Epidermal melanocyte (primary cell): Measurements from ENCODE around the gene ITPR3.
A peak's percentile ranks its signal among the peaks of the same experiment; 100 is the strongest.

ENCODE experiments used
- DNase-seq: peaks from one replicate; pipeline ENCODE4 v3.0.0; 2011; ENCODE audit warnings: low spot score; ENCODE audit not compliant: insufficient read length

Gene ITPR3

DNA sequence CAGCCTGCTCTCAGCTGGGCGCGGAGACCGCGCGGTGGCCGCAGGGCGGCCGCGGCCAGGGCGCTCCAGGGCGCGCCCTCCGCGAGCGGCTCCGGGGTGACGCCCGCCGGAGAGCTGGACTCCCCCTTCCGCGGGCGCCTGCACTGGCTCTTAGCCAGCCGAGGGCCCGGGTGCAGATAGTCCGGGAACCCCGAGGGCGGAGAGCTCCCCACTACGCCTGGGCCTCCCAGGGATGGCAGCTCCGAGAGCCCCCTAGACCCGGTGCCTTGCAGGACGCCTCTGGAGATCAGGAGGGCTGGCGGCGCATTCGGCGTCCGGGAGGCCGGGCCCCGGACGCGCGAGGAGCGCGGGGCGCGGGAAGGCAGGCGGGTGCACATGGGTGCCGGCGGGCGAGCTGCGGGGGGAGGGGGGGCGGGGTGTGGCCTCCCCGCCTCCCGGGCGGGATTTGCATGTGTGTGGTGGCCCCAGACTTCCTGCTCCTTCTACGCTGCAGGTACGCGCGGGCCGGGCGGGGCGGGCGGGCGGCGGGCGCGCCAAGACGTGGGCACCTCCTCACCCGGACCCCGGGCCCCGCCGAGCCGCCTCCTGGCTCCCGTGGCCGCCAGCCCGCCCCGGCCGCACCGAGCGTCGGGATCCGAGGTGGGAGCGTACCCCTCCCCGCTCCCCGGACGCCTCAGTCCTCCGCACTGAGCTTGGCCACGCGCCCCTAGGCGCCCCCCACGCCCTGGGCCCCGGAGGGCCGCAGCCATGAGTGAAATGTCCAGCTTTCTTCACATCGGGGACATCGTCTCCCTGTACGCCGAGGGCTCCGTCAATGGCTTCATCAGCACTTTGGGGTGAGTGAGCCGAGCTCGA is at the start of gene ITPR3:
Gene ITPR3, plus strand, starts transcription at position 467 of the 855 bp plus-strand sequence. Its CDS starts 281 bp downstream, at position 748.
- peak; percentile 60 for DNase-seq

DNA sequence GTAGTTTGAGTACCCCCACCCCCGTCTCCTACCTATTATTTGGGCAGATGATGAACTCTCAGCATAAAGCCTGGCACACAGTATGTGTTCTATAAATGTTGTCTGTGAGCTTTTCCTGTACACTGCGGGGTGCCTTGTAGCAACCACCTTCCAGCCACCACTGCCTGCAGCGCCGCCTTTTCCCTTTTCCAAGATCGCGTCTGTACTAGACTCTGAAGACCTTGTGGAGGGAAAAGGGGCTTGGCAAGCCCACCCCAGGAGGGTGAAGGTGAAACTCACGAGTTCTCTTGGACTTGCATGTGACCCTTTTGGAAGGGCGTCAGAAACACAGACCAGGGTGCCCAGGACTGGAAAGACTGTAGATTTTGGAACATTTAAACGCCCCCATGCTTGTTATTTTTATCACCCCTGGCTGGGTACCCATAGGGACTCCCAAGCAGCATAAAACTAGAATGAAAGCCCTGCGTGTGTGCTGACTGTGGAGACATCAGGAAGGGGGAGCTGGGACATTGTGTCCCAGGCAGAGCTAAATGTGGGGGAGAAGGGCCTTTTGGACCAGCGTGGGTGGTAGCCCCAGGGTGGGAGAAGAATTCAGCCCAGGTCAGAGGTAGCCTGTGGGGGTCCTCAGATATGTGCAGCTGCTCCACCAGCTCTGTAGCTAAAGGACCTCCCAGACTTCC is 49.3 kb upstream of the ITPR3 start:
- DNase-seq, result no peak

DNA sequence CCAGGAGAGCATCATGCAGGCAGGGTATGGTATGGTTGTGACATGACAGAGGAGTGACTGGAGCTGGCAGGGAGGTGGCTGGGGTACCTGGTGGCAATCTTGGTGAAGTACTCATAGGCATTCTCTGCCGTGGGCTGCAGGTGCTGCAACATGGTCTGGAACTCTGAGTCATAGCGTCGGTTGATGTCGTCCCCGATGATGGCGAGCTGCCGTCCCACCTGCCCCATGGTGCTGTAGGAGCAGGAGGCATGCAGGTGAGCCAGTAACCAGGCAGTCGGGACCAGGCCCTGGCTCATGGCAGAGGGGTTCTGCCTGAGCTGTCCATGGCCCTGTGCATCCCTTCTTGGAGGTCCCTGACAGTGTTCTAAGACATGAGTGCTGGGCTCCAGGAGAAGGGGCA is 45.9 kb upstream of the ITPR3 start:
- no peak for DNase-seq

DNA sequence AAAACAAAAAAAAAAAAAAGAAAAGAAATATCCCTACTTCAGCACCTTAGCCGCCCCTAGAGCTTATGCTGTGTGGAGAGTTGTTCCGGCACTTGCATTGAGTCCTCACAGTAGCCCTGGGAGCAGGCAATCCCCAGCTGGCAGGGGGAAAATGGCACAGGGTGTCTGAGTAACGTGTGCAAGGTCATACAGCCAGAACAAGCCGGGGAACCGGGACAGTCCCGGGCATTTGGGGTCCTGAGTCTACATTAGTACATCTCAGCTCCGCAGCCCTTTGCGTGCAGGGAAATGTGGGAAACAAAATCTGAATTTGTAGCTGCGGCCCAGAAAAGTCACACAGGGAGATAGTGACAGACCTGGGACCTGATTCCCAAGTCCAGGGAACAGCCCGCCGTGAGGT is 44.5 kb upstream of the ITPR3 start:
- DNase-seq, result no peak

DNA sequence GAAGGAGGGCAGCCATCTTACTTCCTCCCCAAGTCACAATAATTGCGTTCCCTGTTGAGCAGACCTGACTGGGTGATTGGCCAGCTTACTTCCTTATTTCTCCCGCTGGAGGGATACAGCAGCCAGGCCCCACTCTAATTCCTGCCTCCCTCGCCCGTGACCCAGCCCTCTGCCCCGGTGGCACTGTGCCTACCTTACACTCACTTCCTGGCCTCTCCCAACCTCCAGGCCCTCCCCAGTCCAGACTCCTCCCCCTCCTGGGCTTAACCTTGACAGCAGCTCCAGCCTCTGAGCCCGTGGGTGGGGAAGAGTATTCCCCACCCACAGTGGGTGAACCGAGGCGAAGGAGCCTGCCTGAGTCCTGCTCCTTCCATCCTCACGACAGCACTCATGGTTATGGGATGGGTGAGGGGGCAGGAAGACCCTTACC is 44.0 kb upstream of the ITPR3 start:
- no peak for DNase-seq

DNA sequence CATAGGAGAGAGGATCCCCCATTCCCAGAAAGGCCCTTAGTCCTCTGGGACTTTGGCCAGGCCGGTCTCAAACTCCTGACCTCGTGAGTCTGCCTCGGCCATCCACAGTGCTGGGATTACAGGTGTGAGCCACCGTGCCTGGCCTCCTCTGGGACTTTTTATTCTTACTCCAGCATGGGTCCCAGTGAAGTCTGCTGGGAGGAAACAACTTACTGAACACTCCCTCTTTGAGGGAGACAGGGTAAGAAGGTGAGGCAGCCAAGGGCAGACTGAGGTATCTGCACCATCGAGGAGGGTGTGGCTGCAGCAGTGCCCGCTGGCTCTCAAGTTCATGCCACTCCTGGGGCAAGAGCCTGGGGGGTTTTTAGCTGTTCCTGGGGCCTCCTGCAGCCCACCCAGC is 43.4 kb upstream of the ITPR3 start:
- DNase-seq, result no peak

DNA sequence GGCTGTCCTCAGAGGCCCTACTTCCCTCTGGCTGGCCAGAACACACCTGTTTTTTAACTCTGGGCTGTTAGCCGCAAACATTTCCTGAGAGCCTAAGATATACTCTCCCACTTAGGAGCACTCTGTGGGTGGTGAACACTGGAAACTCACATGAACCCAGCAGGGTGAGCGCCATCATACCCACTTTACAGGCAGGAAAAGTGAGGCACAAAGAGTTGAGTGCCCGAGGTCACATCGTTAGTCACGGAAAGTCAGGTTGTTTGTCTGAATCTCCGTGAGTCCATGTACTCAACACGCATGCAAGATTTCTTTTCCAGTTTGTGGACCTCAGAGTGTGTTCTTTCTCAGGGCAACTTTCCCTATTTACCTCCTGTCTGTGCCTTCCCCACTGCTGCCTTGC is 43.0 kb upstream of the ITPR3 start:
- no peak for DNase-seq

DNA sequence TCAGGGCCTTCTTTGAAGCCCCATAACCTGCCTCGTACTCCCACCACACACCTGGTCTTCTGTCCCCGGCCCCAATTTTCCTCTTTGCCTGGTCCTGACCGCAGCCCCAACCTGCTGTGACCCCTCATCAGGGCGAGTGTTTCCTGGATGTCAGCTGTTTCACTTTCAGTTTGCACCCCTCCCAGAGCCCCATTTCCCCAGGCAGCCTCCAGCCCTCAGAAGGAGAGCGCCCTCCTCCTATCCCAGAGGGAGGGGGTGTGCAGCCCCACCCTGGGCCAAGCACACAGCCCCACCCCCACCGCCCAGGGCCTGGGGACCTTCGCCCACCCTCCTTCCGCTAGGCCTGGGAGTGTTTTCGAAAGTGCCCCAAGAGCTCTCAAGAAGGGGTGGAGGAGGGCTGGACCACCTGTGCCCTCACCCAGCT is 42.5 kb upstream of the ITPR3 start:
- DNase-seq, result no peak

DNA sequence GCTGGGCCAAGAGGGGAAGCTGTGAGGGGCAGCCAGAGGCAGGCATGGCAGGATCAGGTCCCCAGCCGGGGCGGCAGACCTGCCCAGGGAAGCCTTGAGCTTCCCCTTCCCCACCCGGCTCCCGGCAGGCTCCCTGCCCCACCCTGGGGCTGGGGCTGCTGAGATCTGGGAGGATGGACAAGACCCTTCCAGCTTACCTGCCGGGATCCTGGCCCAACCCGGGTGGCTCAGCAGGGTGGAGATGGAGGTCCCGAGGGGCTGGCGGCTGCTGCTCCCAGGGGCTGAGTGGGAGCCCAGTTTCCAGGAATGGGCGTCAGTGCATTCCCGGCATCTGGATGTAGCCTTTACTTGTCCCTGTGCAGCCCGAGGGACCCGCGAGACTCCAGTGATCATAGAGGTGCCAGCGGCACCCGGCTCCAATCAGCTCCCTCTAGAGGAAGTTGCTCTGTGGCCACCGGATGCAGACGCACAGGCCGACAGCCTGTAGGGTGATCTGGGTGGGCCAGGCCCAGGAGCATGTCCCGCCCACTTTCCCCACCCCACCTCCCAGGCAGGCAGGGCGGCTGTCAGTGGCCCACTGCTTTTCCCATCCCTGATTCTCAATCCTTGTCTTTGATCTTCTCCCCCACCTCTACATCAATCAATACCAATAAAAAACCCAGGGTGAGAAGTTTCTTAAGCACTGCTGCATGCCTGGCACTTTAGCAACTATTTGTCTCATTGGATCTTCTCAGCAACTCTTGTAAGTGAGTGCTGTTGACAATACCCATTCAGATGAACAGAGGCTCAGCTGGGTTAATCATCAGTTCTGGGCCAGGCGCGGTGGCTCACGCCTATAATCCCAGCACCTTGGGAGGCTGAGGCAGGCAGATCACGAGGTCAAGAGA is 41.1 kb upstream of the ITPR3 start, which contains the start of gene BAK1:
Gene BAK1, minus strand, starts transcription at position 449 of the 887 bp plus-strand sequence. CDS start 2,672 bp downstream, outside the sequence.
- peak; percentile 98 for DNase-seq

DNA sequence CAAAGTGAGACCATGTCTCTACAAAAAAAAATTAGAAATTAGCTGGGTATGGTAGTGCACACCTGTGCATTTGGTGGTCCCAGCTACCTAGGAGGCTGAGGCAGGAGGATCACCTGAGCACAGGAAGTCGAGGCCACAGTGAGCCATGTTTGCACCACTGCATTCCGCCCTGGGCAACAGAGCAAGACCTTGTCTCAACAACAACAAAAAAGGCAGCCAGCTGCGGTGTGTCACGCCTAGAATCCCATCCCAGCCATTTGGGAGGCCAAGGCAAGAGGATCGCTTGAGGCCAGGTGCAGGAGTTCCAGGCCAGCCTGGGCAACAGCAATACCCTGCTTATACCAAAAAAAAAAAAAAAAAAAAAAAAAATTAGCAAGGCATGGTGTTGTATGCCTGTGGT is 39.9 kb upstream of the ITPR3 start:
- no peak for DNase-seq

DNA sequence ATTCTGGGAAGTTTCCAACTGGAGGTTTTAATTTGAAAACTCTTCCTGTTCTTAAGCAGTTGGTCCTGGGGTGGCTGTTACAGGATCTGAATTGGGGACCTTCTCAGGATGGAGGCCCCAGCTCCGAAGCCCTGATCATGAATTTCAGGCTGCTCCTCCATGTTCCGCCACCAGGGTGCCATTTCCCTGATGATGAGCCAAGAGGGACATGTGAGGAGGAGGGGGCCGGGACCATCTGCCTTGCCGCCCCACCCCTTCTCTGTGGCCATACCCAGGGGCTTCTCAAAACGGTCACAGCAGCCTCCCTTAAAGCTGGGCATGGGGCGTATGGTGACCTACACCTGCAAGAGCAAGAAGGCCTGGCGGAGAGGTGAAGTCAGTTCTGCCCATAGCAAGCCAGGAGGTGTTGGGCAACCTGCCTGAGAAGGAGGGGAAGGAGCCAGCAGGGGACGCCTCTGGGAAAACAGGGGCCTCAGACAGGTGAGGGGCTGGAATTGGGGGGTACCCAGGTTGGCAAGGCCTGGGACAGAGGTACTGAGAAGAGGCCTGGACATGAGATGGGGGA is 37.4 kb upstream of the ITPR3 start:
- DNase-seq, result no peak

DNA sequence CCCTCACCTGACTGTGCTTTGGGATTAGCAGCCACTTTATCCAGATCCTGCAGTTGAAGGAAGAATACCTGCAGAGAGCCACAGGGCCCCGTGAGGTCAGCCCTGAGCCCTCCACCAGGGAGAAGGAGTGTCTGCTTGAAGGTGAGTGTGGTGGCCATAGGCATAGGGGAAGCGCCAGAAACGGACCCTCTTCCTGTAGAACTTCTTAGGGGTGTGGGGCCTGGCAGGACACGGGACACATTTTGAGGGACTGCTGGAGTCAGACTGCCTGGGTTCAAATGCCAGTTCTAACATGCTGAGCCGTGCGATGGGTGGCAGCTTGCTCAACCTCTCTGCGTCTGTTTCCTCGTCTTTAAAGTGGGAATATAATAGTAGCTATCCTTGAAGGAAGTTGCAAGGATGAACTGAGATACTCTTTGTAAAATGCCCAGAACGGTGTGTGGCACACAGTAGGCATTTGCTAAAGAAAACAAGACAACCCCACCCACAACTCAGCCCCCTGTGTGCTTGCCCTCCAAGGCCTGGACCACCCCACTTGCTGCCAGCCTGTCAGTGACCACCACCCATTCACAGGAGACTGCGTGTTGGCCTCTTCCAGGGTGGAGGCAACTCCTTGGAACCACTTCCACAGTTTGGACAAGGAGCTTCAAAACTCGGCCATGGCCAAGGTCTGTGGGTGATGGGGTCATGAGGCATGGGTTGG is 36.3 kb upstream of the ITPR3 start:
- no peak for DNase-seq

DNA sequence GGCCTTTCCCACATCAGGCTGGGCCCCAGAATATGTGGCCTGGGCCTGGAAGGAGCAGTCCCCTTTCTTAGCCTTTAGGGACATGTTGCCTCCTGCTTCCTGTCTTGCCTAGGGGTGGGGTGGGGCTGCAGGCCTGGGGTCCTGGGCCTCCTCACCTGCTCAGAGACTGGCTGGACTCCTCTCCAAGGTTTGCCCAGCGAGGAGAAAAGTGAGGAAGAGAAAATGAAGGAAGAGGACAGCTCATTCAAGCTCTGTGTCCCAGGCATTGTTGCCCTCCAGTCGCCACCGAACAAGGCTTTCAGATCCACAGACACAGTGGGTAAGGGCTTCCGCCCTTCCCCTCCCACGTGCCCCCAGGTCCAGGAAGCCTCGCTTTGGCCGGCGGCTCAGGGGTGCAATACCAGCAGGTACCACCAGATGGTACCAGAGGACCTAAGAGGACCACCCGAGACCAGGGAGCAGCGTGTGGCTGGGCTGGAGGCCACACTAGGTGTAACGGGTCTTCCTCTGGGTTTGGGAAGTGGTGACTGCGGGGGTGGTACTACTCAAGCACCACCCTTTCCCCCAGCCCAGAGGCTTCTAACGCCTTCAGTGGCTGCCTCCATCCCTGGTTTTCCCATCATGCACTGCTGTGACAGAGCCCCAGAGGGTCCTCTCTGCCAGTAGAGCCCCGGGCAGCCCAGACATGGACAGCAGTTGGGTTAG is 35.6 kb upstream of the ITPR3 start:
- peak; percentile 81 for DNase-seq

DNA sequence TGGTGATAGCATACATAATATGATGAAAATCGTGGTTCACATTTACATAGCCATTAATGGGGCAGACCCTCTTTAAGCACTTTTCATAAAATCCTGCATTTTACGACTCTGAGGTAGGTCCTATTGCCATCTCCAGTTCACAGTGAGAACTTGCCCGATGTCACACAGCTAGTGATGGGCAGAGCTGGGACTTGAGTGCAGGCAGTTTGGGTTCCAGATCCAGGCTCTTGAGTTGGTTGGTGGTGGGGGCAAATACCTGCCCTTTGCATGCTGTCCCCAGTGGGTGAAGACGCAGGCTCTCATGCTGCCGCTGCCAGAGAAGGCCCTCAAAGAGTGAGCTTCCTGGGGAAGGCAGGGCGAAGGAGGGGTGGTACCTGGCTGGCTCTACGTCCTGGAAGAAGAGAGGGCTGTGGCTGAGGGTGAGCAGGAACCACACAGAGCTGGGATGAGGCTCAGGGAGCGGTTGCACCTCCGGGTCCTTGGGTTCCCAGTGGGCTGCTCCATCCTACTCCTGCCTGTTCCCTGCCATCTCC is 34.9 kb upstream of the ITPR3 start:
- peak; percentile 13 for DNase-seq

DNA sequence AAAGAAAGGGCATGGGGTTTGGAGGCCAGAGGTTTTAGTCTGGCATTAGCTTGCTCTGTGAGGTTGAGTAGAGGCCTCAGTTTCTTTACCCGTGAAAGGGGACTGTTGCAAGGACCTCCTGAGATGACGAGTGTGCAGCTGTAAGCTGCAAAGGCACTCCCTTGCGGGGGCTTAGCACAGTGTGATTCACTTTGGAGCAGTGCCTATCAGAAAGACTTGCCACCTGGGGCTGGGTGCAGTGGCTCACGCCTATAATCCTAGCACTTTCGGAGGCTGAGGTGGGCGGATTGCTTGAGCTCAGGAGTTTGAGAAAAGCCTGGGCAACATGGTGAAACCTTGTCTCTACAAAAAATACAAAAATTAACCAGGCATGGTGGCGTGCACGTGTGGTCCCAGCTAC is 33.6 kb upstream of the ITPR3 start:
- DNase-seq, result no peak

DNA sequence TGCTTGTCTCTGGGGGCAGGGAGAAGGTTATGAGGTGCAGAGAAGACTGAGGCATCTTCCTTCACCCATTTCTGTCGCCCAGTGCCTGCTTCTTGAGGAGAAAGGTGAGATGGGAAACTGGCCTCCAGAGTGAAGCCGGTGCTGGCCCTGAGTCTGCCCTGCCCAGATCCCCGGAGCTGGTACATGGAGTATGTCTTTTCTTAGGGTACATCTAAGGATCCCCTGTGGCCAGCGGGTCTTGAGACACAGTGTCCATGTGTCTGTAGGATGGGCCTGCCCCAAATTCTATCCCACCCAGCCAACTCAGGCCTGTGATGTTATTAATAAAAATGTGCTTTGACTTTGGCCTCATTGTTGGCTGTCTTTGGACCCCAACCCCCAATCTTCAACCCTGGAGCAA is 32.2 kb upstream of the ITPR3 start:
- DNase-seq, result no peak

DNA sequence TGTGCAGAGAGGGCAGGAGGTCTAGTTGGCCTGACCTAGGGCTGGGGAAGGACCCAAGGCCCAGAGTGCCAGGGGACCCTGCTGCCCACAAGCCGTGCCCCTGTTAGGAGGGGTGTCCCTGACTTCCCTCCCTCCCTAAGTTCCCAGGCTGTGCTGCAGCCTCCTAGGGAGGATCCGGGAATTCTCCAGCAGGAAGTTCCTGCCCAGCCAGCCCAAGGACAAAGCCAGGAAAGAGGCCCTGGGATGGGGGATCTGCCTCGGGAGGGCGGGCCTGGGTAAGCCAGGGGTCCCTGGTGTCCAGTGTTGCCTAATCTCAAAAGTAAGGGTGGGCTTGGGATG is 31.8 kb upstream of the ITPR3 start:
- no peak for DNase-seq

DNA sequence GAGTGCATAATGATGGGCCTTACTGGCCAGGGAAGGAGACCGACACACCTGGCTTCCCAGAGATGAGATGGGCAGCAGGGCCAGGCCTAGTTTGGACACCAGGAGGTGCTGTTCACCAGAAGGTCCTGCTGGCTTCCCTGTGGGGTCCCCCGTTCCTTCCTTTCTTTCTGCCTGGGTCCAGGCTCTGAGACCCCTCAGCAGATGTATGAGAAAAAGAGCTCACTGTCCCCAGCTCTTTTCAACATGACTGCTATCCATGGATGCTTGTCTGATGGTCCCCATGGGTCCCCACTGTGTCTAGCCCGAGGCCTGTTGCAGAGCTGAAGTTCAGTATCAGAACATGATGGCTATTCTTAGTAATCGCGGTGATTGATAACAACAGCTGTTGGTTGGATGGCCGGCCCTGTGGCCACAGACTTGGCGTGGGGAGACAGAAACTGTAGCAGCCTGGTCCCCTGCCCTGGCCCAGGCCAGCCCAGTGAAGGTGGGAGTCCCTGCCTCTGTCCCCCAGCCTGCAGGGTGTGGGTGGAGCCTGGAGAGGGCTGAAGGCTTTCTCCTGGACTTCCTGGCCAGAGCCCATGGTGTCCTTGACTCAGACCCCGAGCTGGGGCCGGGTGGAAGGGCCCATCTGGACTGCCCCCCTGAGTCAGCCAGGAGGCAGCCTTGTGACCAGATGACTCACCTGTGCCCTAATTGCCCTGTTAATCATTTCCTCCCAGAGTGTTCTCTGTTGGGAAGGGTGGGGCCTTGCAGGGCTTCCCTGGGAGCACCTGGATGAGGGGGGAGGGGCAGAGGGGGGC is 31.2 kb upstream of the ITPR3 start:
- DNase-seq, result peak; percentile 77
